GM12878 (cell line): ENCODE measurements around the gene KCNQ1.

Source experiments
- CHD2 ChIP-seq: IDR thresholded peaks from 2 replicates; pipeline ENCODE4 v1.6.1; 2011; ENCODE audit warnings: low read depth, low read length, improper control_type of control experiment, borderline replicate concordance
- CTCF ChIP-seq, 3 experiments: IDR thresholded peaks in 2 of 3; conservative IDR thresholded peaks in 1 of 3; 2 replicates each; pipeline ENCODE4 v1.5.1; 2011; ENCODE audit warnings: low read depth in 3 of 3, low read length in 3 of 3, mild to moderate bottlenecking in 3 of 3, control low read depth in 2 of 3, moderate library complexity in 2 of 3, inconsistent platforms in 1 of 3, mixed read lengths in 1 of 3; ENCODE audit not compliant: control insufficient read depth in 2 of 3, insufficient read depth in 1 of 3; ENCODE audit errors: extremely low read depth in 1 of 3
- EP300 ChIP-seq, 2 experiments: fragments of 150-350 bp in 1 of 2; IDR thresholded peaks; 2 replicates each; pipeline ENCODE4 v1.6.1; 2011 to 2012; ENCODE audit warnings: low read depth in 2 of 2, low read length in 2 of 2, borderline replicate concordance in 1 of 2, improper control_type of control experiment in 1 of 2, inconsistent platforms in 1 of 2; ENCODE audit not compliant: control insufficient read depth in 1 of 2
- FOXM1 ChIP-seq: IDR thresholded peaks from 2 replicates; pipeline ENCODE4 v1.6.1; 2012; ENCODE audit warnings: low read depth, mild to moderate bottlenecking, inconsistent platforms, low read length, moderate library complexity
- HDAC6 ChIP-seq: fragments of 200-600 bp; sonication (generic); IDR thresholded peaks from one replicate; pipeline ENCODE4 v1.8.0; 2017; ENCODE audit warnings: antibody characterized with exemption; ENCODE audit not compliant: unreplicated experiment
- MEF2A ChIP-seq: IDR thresholded peaks from 2 replicates; pipeline ENCODE4 v1.6.1; 2011; ENCODE audit warnings: low read depth, mild to moderate bottlenecking, low read length, moderate library complexity; ENCODE audit not compliant: insufficient read depth
- PBX3 ChIP-seq: IDR thresholded peaks from 2 replicates; pipeline ENCODE4 v1.6.1; 2011; ENCODE audit warnings: mild to moderate bottlenecking, low read depth, low read length, moderate library complexity; ENCODE audit not compliant: insufficient replicate concordance
- PML ChIP-seq: IDR thresholded peaks from 2 replicates; pipeline ENCODE4 v1.6.1; 2012; ENCODE audit warnings: low read length, inconsistent platforms
- RCOR1 ChIP-seq: conservative IDR thresholded peaks from 2 replicates; pipeline ENCODE4 v1.6.1; 2012; ENCODE audit warnings: low read depth, low read length, improper control_type of control experiment
- REST ChIP-seq: IDR thresholded peaks from 2 replicates; pipeline ENCODE4 v1.6.1; 2012; ENCODE audit warnings: mild to moderate bottlenecking, low read depth, low read length
- SMAD5 ChIP-seq: IDR thresholded peaks from 2 replicates; pipeline ENCODE4 v1.6.1; 2016; ENCODE audit warnings: antibody characterized with exemption, low read depth
- SP1 ChIP-seq: IDR thresholded peaks from one replicate; pipeline ENCODE4 v1.6.1; 2011; ENCODE audit warnings: low read depth, low read length
- SUZ12 ChIP-seq: fragments of 200-600 bp; sonication (generic); IDR thresholded peaks from one replicate; pipeline ENCODE4 v1.6.1; 2018; ENCODE audit warnings: antibody characterized with exemption, mild to moderate bottlenecking; ENCODE audit not compliant: unreplicated experiment
- ZZZ3 ChIP-seq: IDR thresholded peaks from 2 replicates; pipeline ENCODE4 v1.6.1; 2011; ENCODE audit warnings: low read depth; ENCODE audit not compliant: control insufficient read depth, insufficient read length

GRCh38 chr11:2816523-2816922 is 371.7 kb downstream of the KCNQ1 start:
- no peak for TF ChIP-seq SP1
- no peak for TF ChIP-seq CTCF (IDR thresholded peaks at IDR 0.05 in 2 of 3, conservative IDR thresholded peaks at IDR 0.05 in 1 of 3; ENCODE audit: control insufficient read depth in 2 of 3, extremely low read depth in 1 of 3, insufficient read depth in 1 of 3, low read depth in 3 of 3, low read length in 3 of 3)
- TF ChIP-seq PBX3: no peak
- TF ChIP-seq CHD2: no peak
- TF ChIP-seq SUZ12: no peak
- no peak for TF ChIP-seq SMAD5
- no peak for TF ChIP-seq ZZZ3
- no peak for TF ChIP-seq PML
- no peak for TF ChIP-seq RCOR1
- no peak for TF ChIP-seq FOXM1
- no peak for TF ChIP-seq MEF2A
- TF ChIP-seq EP300 (IDR thresholded peaks at IDR 0.05; ENCODE audit: borderline replicate concordance in 1 of 2, control insufficient read depth in 1 of 2, low read depth in 2 of 2, low read length in 2 of 2): no peak
- no peak for TF ChIP-seq HDAC6
- no peak for TF ChIP-seq REST
